HL-60/S4 (cell line): ENCODE data around the gene METTL25.

ENCODE experiments used
- in situ Hi-C: fragments of 300-500 bp; cut with MboI; formaldehyde crosslinking; loops from 2 replicates; pipeline ENCODE4 v1.14.3; 2022; ENCODE audit warnings: low sequenced_read_pairs

The METTL25 gene

GRCh38 chr12:82400819-82401218 is 42.5 kb downstream of the METTL25 start:
- in situ Hi-C loops = no loop called here

GRCh38 chr12:82406651-82407050 is 48.3 kb downstream of the METTL25 start:
- in situ Hi-C loops = no loop called here

- in situ Hi-C loops = no loop called here
Measured at GRCh38 chr12:82407481-82407880, 49.2 kb downstream of the METTL25 start.

- in situ Hi-C loops = no loop called here
Measured at GRCh38 chr12:82408844-82409243, 50.5 kb downstream of the METTL25 start.

- in situ Hi-C loops = no loop called here
Measured at GRCh38 chr12:82411546-82412230, 53.4 kb downstream of the METTL25 start.

GRCh38 chr12:82412246-82412645 is 53.9 kb downstream of the METTL25 start:
- in situ Hi-C loops = no loop called here

- in situ Hi-C loops = no loop called here
Measured at GRCh38 chr12:82414044-82414443, 55.7 kb downstream of the METTL25 start.

GRCh38 chr12:82414926-82415325 is 56.6 kb downstream of the METTL25 start:
- in situ Hi-C loops = no loop called here

GRCh38 chr12:82415402-82415801 is 57.1 kb downstream of the METTL25 start:
- in situ Hi-C loops = no loop called here

- in situ Hi-C loops = no loop called here
Measured at GRCh38 chr12:82425241-82425640, 66.9 kb downstream of the METTL25 start.

GRCh38 chr12:82426081-82426480 is 67.8 kb downstream of the METTL25 start:
- in situ Hi-C loops = no loop called here

GRCh38 chr12:82426586-82426985 is 68.3 kb downstream of the METTL25 start:
- in situ Hi-C loops = no loop called here

GRCh38 chr12:82430541-82431145 is 72.3 kb downstream of the METTL25 start:
- in situ Hi-C loops = no loop called here

GRCh38 chr12:82434392-82434911 is 76.1 kb downstream of the METTL25 start:
- in situ Hi-C loops = no loop called here

GRCh38 chr12:82436354-82436753 is 78.0 kb downstream of the METTL25 start:
- in situ Hi-C loops = no loop called here

- in situ Hi-C loops = no loop called here
Measured at GRCh38 chr12:82437744-82438143, 79.4 kb downstream of the METTL25 start.

GRCh38 chr12:82438356-82438755 is 80.0 kb downstream of the METTL25 start:
- in situ Hi-C loops = no loop called here

GRCh38 chr12:82440885-82441284 is 82.6 kb downstream of the METTL25 start:
- in situ Hi-C loops = no loop called here

- in situ Hi-C loops = no loop called here
Measured at GRCh38 chr12:82448911-82449578, 90.7 kb downstream of the METTL25 start.

- in situ Hi-C loops = no loop called here
Measured at GRCh38 chr12:82456633-82457032, 98.3 kb downstream of the METTL25 start.

- in situ Hi-C loops = no loop called here
Measured at GRCh38 chr12:82458101-82458500, 99.8 kb downstream of the METTL25 start.

- in situ Hi-C loops = no loop called here
Measured at GRCh38 chr12:82461393-82461792, 103.1 kb downstream of the METTL25 start.
